HL-60 (cell line): ENCODE measurements around the gene KCNE1.

Experiments used
- CTCF ChIP-seq: IDR thresholded peaks from one replicate; pipeline ENCODE4 v1.5.1; 2011; ENCODE audit warnings: low read length, control low read depth, inconsistent platforms; ENCODE audit not compliant: insufficient read depth
- POLR2AphosphoS5 ChIP-seq: IDR thresholded peaks from 2 replicates; pipeline ENCODE4 v1.6.1; 2012; ENCODE audit warnings: low read depth
- TF ChIP-seq, protein P1 (sequence below): IDR thresholded peaks from 2 replicates; pipeline ENCODE4 v1.6.1; 2012; ENCODE audit warnings: low read depth; ENCODE audit not compliant: insufficient replicate concordance

- no peak for TF ChIP-seq POLR2AphosphoS5
- TF ChIP-seq CTCF: no peak
- TF ChIP-seq, protein P1, sequence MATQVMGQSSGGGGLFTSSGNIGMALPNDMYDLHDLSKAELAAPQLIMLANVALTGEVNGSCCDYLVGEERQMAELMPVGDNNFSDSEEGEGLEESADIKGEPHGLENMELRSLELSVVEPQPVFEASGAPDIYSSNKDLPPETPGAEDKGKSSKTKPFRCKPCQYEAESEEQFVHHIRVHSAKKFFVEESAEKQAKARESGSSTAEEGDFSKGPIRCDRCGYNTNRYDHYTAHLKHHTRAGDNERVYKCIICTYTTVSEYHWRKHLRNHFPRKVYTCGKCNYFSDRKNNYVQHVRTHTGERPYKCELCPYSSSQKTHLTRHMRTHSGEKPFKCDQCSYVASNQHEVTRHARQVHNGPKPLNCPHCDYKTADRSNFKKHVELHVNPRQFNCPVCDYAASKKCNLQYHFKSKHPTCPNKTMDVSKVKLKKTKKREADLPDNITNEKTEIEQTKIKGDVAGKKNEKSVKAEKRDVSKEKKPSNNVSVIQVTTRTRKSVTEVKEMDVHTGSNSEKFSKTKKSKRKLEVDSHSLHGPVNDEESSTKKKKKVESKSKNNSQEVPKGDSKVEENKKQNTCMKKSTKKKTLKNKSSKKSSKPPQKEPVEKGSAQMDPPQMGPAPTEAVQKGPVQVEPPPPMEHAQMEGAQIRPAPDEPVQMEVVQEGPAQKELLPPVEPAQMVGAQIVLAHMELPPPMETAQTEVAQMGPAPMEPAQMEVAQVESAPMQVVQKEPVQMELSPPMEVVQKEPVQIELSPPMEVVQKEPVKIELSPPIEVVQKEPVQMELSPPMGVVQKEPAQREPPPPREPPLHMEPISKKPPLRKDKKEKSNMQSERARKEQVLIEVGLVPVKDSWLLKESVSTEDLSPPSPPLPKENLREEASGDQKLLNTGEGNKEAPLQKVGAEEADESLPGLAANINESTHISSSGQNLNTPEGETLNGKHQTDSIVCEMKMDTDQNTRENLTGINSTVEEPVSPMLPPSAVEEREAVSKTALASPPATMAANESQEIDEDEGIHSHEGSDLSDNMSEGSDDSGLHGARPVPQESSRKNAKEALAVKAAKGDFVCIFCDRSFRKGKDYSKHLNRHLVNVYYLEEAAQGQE: no peak
Measured at GRCh38 chr21:34502480-34503106, 9.4 kb downstream of the KCNE1 start.
